Vagina (tissue), 2 donors: ENCODE measurements around the gene SAP30L. TPM values are rescaled to one million over a fixed set of nuclear protein-coding genes. Genes with fewer than 3 reads are reported as not detected.

Experiments used
- DNase-seq, 2 donors: peaks; one replicate each; pipeline ENCODE4 v3.0.0-alpha.2; 2017; ENCODE audit errors: extremely low spot score in 2 of 2
- H3K27ac ChIP-seq: fragments of 200-600 bp; sonication (generic); one replicate; pipeline ENCODE4 v1.5.1; 2019
- H3K27me3 ChIP-seq: fragments of 200-600 bp; sonication (generic); one replicate; pipeline ENCODE4 v1.5.1; 2019
- H3K36me3 ChIP-seq, 2 donors: fragments of 200-600 bp; sonication (generic); one replicate each; pipeline ENCODE4 v1.5.1; 2017 to 2019
- H3K4me1 ChIP-seq: fragments of 200-600 bp; sonication (generic); one replicate; pipeline ENCODE4 v1.5.1; 2019
- H3K4me3 ChIP-seq, 2 donors: fragments of 200-600 bp; sonication (generic); 1 replicate in 1 of 2; 2 replicates in 1 of 2; pipeline ENCODE4 v1.5.1; 2016 to 2019
- H3K9me3 ChIP-seq: fragments of 200-600 bp; sonication (generic); one replicate; pipeline ENCODE4 v1.5.1; 2019
- CTCF ChIP-seq, 3 experiments: fragments of 450-650 bp in 2 of 3; fragments of 200-600 bp in 1 of 3; sonication (generic) in 1 of 3; IDR thresholded peaks; one replicate each; pipeline ENCODE4 v1.5.1; 2017 to 2019; ENCODE audit warnings: antibody characterized with exemption in 3 of 3, mild to moderate bottlenecking in 2 of 3, moderate library complexity in 2 of 3
- POLR2A ChIP-seq, 2 donors: fragments of 450-650 bp; IDR thresholded peaks; one replicate each; pipeline ENCODE4 v1.6.1; 2017; ENCODE audit warnings: antibody characterized with exemption in 2 of 2, mild to moderate bottlenecking in 2 of 2, moderate library complexity in 2 of 2
- POLR2AphosphoS5 ChIP-seq, 2 donors: sonication (generic); formaldehyde crosslinking; IDR thresholded peaks; one replicate each; pipeline ENCODE4 v1.9.0; 2017; ENCODE audit warnings: antibody characterized with exemption in 2 of 2, mild to moderate bottlenecking in 2 of 2, low read depth in 1 of 2; ENCODE audit not compliant: insufficient read depth in 1 of 2
- intact Hi-C: fragments of 100-400 bp; cut with DNase I; formaldehyde crosslinking; loops from one replicate; pipeline ENCODE4 v1.15.1; 2023
- total RNA-seq: library from RNA; depleted of rRNA; stranded (reverse); fragments of >200 nt; gene quantifications from one replicate; pipeline ENCODE4 v1.2.3, GENCODE V29; 2016

Gene SAP30L
- total RNA-seq, 1 donor from 2014 or later: 54.3 TPM

- peak overlapping the region; percentile 73 for H3K27ac ChIP-seq
- intact Hi-C loops: no loop called here
- no peaks in the 10 kb centered on the region for H3K27me3 ChIP-seq
- peaks cover 0 to 13% of the 10 kb centered on the region in 2 donors for H3K36me3 ChIP-seq
- H3K9me3 ChIP-seq: no peaks in the 10 kb centered on the region
- no peak for TF ChIP-seq POLR2A (IDR thresholded peaks at IDR 0.05)
- TF ChIP-seq POLR2AphosphoS5 (IDR thresholded peaks at IDR 0.05; ENCODE audit: insufficient read depth in 1 of 2, low read depth in 1 of 2): no peak
- no peak for TF ChIP-seq CTCF (IDR thresholded peaks at IDR 0.05)
- peak overlapping the region; percentile 65 to 67 for H3K4me3 ChIP-seq
- peak in 1 of 2 donors; percentile 11 for DNase-seq
- peaks cover 40% of the 10 kb centered on the region for H3K4me1 ChIP-seq
These were observed 1.0 kb upstream of the SAP30L start for GRCh38 chr5:154444556-154445421.

- H3K27me3 ChIP-seq: no peaks in the 10 kb centered on the region
- TF ChIP-seq POLR2AphosphoS5 (IDR thresholded peaks at IDR 0.05; ENCODE audit: insufficient read depth in 1 of 2, low read depth in 1 of 2) (peak in 1 of 2 donors; percentile 51), CTCF (IDR thresholded peaks at IDR 0.05) (no peak), POLR2A (IDR thresholded peaks at IDR 0.05) (no peak)
- peak overlapping the region; percentile 65 to 67 for H3K4me3 ChIP-seq
- no peaks in the 10 kb centered on the region for H3K9me3 ChIP-seq
- H3K36me3 ChIP-seq: peaks cover 0 to 19% of the 10 kb centered on the region in 2 donors
- intact Hi-C loops: no loop called here
- peaks cover 44% of the 10 kb centered on the region for H3K4me1 ChIP-seq
- no peak for DNase-seq
- peak overlapping the region; percentile 71 for H3K27ac ChIP-seq
These were observed 645 bp downstream of the SAP30L start for GRCh38 chr5:154446195-154447088.

GRCh38 chr5:154447089-154447725 is 1.4 kb downstream of the SAP30L start:
- TF ChIP-seq CTCF (IDR thresholded peaks at IDR 0.05) (no peak), POLR2A (IDR thresholded peaks at IDR 0.05) (no peak), POLR2AphosphoS5 (IDR thresholded peaks at IDR 0.05; ENCODE audit: insufficient read depth in 1 of 2, low read depth in 1 of 2) (no peak)
- DNase-seq: peak in 1 of 2 donors; percentile 74
- H3K9me3 ChIP-seq: no peaks in the 10 kb centered on the region
- peak overlapping the region; percentile 71 for H3K27ac ChIP-seq
- intact Hi-C loops: no loop called here
- H3K36me3 ChIP-seq: peaks cover 0 to 22% of the 10 kb centered on the region in 2 donors
- H3K4me3 ChIP-seq: peak overlapping the region; percentile 65 to 67
- no peaks in the 10 kb centered on the region for H3K27me3 ChIP-seq
- H3K4me1 ChIP-seq: peaks cover 44% of the 10 kb centered on the region

- H3K9me3 ChIP-seq: no peaks in the 10 kb centered on the region
- H3K36me3 ChIP-seq: peaks cover 0 to 39% of the 10 kb centered on the region in 2 donors
- no peak for DNase-seq
- no peak overlapping the region for H3K4me3 ChIP-seq
- no peaks in the 10 kb centered on the region for H3K27me3 ChIP-seq
- H3K4me1 ChIP-seq: peaks cover 35% of the 10 kb centered on the region
- TF ChIP-seq CTCF (IDR thresholded peaks at IDR 0.05): no peak
- TF ChIP-seq POLR2A (IDR thresholded peaks at IDR 0.05): no peak
- no peak for TF ChIP-seq POLR2AphosphoS5 (IDR thresholded peaks at IDR 0.05; ENCODE audit: insufficient read depth in 1 of 2, low read depth in 1 of 2)
- intact Hi-C loops: no loop called here
- no peak overlapping the region for H3K27ac ChIP-seq
These were observed 4.0 kb downstream of the SAP30L start for GRCh38 chr5:154449786-154450185.
